Prostate gland (tissue), 2 donors: ENCODE measurements around the gene ALOXE3.

Source experiments
- POLR2A ChIP-seq: fragments of 450-650 bp; IDR thresholded peaks from one replicate; pipeline ENCODE4 v1.6.1; 2016; ENCODE audit warnings: antibody characterized with exemption, mild to moderate bottlenecking
- TF ChIP-seq, protein P1 (sequence below), 4 experiments: fragments of 200-600 bp in 2 of 4; fragments of 450-650 bp in 2 of 4; sonication (generic) in 2 of 4; IDR thresholded peaks; 1 replicate in 3 of 4; 2 replicates in 1 of 4; pipeline ENCODE4 v1.5.1; 2016 to 2019; ENCODE audit warnings: antibody characterized with exemption in 4 of 4, mild to moderate bottlenecking in 2 of 4, moderate library complexity in 2 of 4

DNA sequence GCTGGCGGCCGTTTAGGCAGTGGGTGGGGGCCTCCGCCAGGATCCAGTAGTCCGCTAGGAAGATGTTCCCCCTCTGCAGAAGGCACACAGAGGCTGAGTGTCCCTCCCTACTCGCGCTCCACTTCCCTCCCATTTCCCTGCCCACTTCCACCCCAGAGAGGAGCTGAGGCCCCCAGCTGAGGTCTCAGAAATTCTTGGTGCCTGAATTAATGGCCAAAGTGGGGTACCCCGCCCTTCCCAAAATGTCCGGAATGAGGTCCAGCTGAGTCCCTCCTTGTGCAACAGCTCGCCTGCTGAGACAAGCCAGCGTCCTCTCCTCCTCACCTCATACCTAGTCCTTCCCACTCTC, 7.9 kb downstream of the ALOXE3 start:
- TF ChIP-seq POLR2A, result no peak
- TF ChIP-seq, protein P1, sequence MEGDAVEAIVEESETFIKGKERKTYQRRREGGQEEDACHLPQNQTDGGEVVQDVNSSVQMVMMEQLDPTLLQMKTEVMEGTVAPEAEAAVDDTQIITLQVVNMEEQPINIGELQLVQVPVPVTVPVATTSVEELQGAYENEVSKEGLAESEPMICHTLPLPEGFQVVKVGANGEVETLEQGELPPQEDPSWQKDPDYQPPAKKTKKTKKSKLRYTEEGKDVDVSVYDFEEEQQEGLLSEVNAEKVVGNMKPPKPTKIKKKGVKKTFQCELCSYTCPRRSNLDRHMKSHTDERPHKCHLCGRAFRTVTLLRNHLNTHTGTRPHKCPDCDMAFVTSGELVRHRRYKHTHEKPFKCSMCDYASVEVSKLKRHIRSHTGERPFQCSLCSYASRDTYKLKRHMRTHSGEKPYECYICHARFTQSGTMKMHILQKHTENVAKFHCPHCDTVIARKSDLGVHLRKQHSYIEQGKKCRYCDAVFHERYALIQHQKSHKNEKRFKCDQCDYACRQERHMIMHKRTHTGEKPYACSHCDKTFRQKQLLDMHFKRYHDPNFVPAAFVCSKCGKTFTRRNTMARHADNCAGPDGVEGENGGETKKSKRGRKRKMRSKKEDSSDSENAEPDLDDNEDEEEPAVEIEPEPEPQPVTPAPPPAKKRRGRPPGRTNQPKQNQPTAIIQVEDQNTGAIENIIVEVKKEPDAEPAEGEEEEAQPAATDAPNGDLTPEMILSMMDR (IDR thresholded peaks at IDR 0.05), result no peak
